HepG2 (cell line): ENCODE measurements around the gene CHST12. TPM values are rescaled to one million over a fixed set of nuclear protein-coding genes. Genes with fewer than 3 reads are reported as not detected.

Experiments
- ATAC-seq: fragments of 200-7000 bp; cut with Tn5 transposase; 3 replicates; pipeline ENCODE4 v1.9.1; 2020; ENCODE audit warnings: mild to moderate bottlenecking, moderate library complexity
- BruUV-seq: library from RNA; stranded (reverse); fragments of 400-500 nt; replicated peaks from 2 replicates; lab custom pipeline; 2021; lab: Mats Ljungman, UMichigan
- CTCF ChIA-PET: fragments of 300-600 bp; formaldehyde crosslinking; extraction: SDS; loops from one replicate; lab custom pipeline; 2021; ENCODE audit warnings: low total read pairs, inconsistent platforms, low intra/inter-chr PET ratio; lab: Yijun Ruan, JAX
- POLR2A ChIA-PET: fragments of 350-600 bp; sonication (Branson Sonifier 250); formaldehyde crosslinking; loops from one replicate; lab custom pipeline; 2020; ENCODE audit warnings: antibody characterized with exemption, inconsistent platforms; lab: Yijun Ruan, JAX
- DNase-seq: peaks from one replicate; pipeline ENCODE4 v3.0.0-alpha.2; 2015; ENCODE audit warnings: low spot score
- FAIRE-seq: peaks from 3 replicates; lab custom pipeline; 2011; peaks lifted over from hg19 to GRCh38; lab: Jason Lieb, UNC
- H2AFZ ChIP-seq: one replicate; pipeline ENCODE4 v1.6.1; 2011; ENCODE audit warnings: low read length, inconsistent platforms
- H3K27ac ChIP-seq: fragments of 300-600 bp; 3 replicates; pipeline ENCODE4 v1.8.0; 2011; ENCODE audit warnings: mixed run types, mild to moderate bottlenecking, mixed read lengths, low read length, inconsistent platforms; ENCODE audit not compliant: insufficient read depth; ENCODE audit errors: extremely low read length
- H3K27me3 ChIP-seq, 2 experiments: fragments of 200-600 bp in 1 of 2; 2 replicates in 1 of 2; 3 replicates in 1 of 2; pipeline versions ENCODE4 v1.6.0 to v1.8.0; 2011; ENCODE audit warnings: low read length in 2 of 2, mild to moderate bottlenecking in 2 of 2, moderate library complexity in 2 of 2, inconsistent platforms in 1 of 2; ENCODE audit not compliant: insufficient read depth in 2 of 2, control insufficient read depth in 1 of 2
- H3K36me3 ChIP-seq, 2 experiments: fragments of 200-600 bp in 1 of 2; replicated peaks in 1 of 2; 2 replicates in 1 of 2; 3 replicates in 1 of 2; pipeline versions ENCODE4 v1.5.1 to v1.8.0; 2011; ENCODE audit warnings: low read length in 2 of 2, inconsistent platforms in 1 of 2; ENCODE audit not compliant: insufficient read depth in 2 of 2, control insufficient read depth in 1 of 2
- H3K4me1 ChIP-seq: 2 replicates; pipeline ENCODE4 v1.5.1; 2012; ENCODE audit warnings: low read length, inconsistent platforms; ENCODE audit not compliant: insufficient read depth
- H3K4me2 ChIP-seq: 2 replicates; pipeline ENCODE4 v1.6.0; 2011; ENCODE audit warnings: low read depth, low read length, inconsistent platforms
- H3K4me3 ChIP-seq, 3 experiments: fragments of 200-600 bp in 1 of 3; sonication (generic), shearing (Covaris generic) in 1 of 3; replicated peaks in 1 of 3; 2 replicates each; pipeline ENCODE4 v1.5.1; 2011 to 2016; ENCODE audit warnings: low read length in 3 of 3, inconsistent platforms in 2 of 3, low read depth in 2 of 3, mild to moderate bottlenecking in 2 of 3, control low read depth in 1 of 3, mixed read lengths in 1 of 3; ENCODE audit not compliant: insufficient read depth in 1 of 3
- H3K79me2 ChIP-seq: one replicate; pipeline ENCODE4 v1.6.1; 2011; ENCODE audit warnings: low read length, inconsistent platforms; ENCODE audit not compliant: insufficient read depth
- H3K9ac ChIP-seq: 2 replicates; pipeline ENCODE4 v1.6.0; 2011; ENCODE audit warnings: mild to moderate bottlenecking, low read depth, low read length, inconsistent platforms; ENCODE audit not compliant: insufficient read depth
- H3K9me3 ChIP-seq: 2 replicates; pipeline ENCODE4 v1.5.1; 2012; ENCODE audit warnings: mild to moderate bottlenecking, low read length
- H4K20me1 ChIP-seq: 2 replicates; pipeline ENCODE4 v1.6.0; 2011; ENCODE audit warnings: inconsistent platforms, mild to moderate bottlenecking, low read length, moderate library complexity; ENCODE audit not compliant: insufficient read depth
- DPF2 ChIP-seq: sonication (generic); formaldehyde crosslinking; IDR thresholded peaks from 2 replicates; pipeline ENCODE4 v1.4.0; 2020; ENCODE audit warnings: mild to moderate bottlenecking, low read depth, missing genetic modification reagents, borderline replicate concordance
- GATAD1 ChIP-seq: IDR thresholded peaks from 2 replicates; pipeline ENCODE4 v1.6.1; 2016; ENCODE audit warnings: missing genetic modification reagents, missing compliant biosample characterization
- ZNF20 ChIP-seq: sonication (generic); formaldehyde crosslinking; IDR thresholded peaks from 2 replicates; pipeline ENCODE4 v1.4.0; 2020; ENCODE audit warnings: mild to moderate bottlenecking, moderate library complexity, missing genetic modification reagents
- ZNF343 ChIP-seq: sonication (generic); formaldehyde crosslinking; IDR thresholded peaks from 2 replicates; pipeline ENCODE4 v1.4.0; 2020; ENCODE audit warnings: mild to moderate bottlenecking, missing genetic modification reagents
- WGBS: methylation state at CpG from one replicate; pipeline ENCODE4 v1.1.6; 2017; ENCODE audit warnings: low lambda C conversion rate; 5-methylcytosine and 5-hydroxymethylcytosine counted together
- in situ Hi-C: cut with HindIII; loops from 2 replicates; pipeline ENCODE4 v1.10.0; 2017; ENCODE audit warnings: low pct_unique_long_range_greater_than_20kb; ENCODE audit not compliant: extremely low pct_ligation_motif_present
- intact Hi-C: fragments of 100-400 bp; cut with micrococcal nuclease; formaldehyde crosslinking; loops from one replicate; pipeline ENCODE4 v1.10.0; 2022; ENCODE audit not compliant: unreplicated experiment
- polyA plus RNA-seq, 8 experiments: library from polyadenylated mRNA; depleted of rRNA in 3 of 8; stranded (reverse) in 7 of 8; unstranded in 1 of 8; fragments of >200 nt; fragmentation: Illumina TruSeq in 4 of 8; extraction: Trizol in 4 of 8; gene quantifications; 2 replicates each; pipeline versions ENCODE4 v1.2.1 to v1.2.3, GENCODE V29; 2011 to 2016; ENCODE audit warnings: low read depth in 4 of 8, missing spikeins in 1 of 8, mixed read lengths in 1 of 8; ENCODE audit not compliant: insufficient read depth in 1 of 8
- total RNA-seq, 5 experiments: library from RNA; depleted of rRNA; stranded (reverse); fragments of >200 nt; fragmentation: Illumina TruSeq; extraction: Trizol; gene quantifications; 2 replicates each; pipeline ENCODE4 v1.2.3, GENCODE V29; 2016; ENCODE audit warnings: low read depth in 1 of 5
- TF ChIP-seq, protein P1 (sequence below): sonication (generic); formaldehyde crosslinking; IDR thresholded peaks from 2 replicates; pipeline ENCODE4 v1.5.1; 2020; ENCODE audit warnings: mild to moderate bottlenecking, missing genetic modification reagents, borderline replicate concordance

CHST12 gene
- total and polyA plus RNA-seq, 2 of the 13 experiments (the other 11 are each of a cell fraction or from before 2014, with no cell fraction given) = 6.4 to 15.8 TPM

DNA sequence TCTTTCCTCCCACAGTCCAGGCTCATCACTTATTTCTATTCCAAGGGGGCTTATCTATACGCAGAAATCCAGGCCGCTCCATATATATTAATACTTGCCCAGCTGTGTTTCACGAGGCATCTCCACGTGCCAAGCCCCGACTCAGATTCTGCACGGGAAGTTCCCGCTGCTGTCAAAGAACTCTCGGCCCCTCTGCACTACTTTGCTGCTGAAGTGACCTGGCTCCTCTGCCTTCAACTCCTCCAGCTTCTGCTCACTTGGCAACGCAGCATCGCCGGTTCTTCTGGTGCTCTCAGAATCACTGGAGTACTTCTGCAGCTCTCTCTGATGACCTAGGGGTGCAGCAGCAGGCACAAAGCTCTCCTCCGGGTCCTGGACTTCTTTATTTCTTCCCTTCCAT lies 9.7 kb upstream of the CHST12 start:
- DNase-seq (no peak), ATAC-seq (no peak), FAIRE-seq (no peak)
- Histone ChIP-seq H4K20me1 (no peaks in the 10 kb centered on the region), H3K36me3 (no peaks in the 10 kb centered on the region), H3K4me3 (no peak overlapping the region; a peak in 1 of 6 replicates), H2AFZ (no peak overlapping the region), H3K27me3 (no peaks in the 10 kb centered on the region), H3K4me2 (peak overlapping the region; percentile 53), H3K79me2 (no peaks in the 10 kb centered on the region), H3K9ac (no peak overlapping the region), H3K4me1 (peaks cover 57% of the 10 kb centered on the region), H3K9me3 (no peaks in the 10 kb centered on the region), H3K27ac (no peak overlapping the region)
- 53% methylated on average over 12 of the region's 12 CpGs for WGBS
- in situ Hi-C loops (no loop called here), intact Hi-C loops (no loop called here)
- ChIA-PET CTCF (no interaction called here), POLR2A (interaction anchor here (2.1 kb wide), 1 partner anchor 9 kb away, joined by 6 read pairs; the partner anchor contains the start of gene CHST12)
- BruUV-seq = no TSS peak
- TF ChIP-seq DPF2 (CRISPR knock-in tag) (no peak), ZNF20 (CRISPR knock-in tag) (no peak), ZNF343 (no peak), GATAD1 (CRISPR knock-in tag) (no peak)
- TF ChIP-seq, protein P1, sequence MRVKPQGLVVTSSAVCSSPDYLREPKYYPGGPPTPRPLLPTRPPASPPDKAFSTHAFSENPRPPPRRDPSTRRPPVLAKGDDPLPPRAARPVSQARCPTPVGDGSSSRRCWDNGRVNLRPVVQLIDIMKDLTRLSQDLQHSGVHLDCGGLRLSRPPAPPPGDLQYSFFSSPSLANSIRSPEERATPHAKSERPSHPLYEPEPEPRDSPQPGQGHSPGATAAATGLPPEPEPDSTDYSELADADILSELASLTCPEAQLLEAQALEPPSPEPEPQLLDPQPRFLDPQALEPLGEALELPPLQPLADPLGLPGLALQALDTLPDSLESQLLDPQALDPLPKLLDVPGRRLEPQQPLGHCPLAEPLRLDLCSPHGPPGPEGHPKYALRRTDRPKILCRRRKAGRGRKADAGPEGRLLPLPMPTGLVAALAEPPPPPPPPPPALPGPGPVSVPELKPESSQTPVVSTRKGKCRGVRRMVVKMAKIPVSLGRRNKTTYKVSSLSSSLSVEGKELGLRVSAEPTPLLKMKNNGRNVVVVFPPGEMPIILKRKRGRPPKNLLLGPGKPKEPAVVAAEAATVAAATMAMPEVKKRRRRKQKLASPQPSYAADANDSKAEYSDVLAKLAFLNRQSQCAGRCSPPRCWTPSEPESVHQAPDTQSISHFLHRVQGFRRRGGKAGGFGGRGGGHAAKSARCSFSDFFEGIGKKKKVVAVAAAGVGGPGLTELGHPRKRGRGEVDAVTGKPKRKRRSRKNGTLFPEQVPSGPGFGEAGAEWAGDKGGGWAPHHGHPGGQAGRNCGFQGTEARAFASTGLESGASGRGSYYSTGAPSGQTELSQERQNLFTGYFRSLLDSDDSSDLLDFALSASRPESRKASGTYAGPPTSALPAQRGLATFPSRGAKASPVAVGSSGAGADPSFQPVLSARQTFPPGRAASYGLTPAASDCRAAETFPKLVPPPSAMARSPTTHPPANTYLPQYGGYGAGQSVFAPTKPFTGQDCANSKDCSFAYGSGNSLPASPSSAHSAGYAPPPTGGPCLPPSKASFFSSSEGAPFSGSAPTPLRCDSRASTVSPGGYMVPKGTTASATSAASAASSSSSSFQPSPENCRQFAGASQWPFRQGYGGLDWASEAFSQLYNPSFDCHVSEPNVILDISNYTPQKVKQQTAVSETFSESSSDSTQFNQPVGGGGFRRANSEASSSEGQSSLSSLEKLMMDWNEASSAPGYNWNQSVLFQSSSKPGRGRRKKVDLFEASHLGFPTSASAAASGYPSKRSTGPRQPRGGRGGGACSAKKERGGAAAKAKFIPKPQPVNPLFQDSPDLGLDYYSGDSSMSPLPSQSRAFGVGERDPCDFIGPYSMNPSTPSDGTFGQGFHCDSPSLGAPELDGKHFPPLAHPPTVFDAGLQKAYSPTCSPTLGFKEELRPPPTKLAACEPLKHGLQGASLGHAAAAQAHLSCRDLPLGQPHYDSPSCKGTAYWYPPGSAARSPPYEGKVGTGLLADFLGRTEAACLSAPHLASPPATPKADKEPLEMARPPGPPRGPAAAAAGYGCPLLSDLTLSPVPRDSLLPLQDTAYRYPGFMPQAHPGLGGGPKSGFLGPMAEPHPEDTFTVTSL (CRISPR knock-in tag) = no peak
